SK-N-SH (cell line): ENCODE measurements around the gene MRPL1. TPM values are rescaled to one million over a fixed set of nuclear protein-coding genes. Genes with fewer than 3 reads are reported as not detected.

Experiments
- CTCF ChIA-PET: fragments of 300-600, 350-600 bp; formaldehyde crosslinking; extraction: SDS; loops from one replicate; lab custom pipeline; 2021; lab: Yijun Ruan, JAX
- POLR2A ChIA-PET: fragments of 350-600 bp; sonication (Branson Sonifier 250); formaldehyde crosslinking; extraction: SDS; loops from one replicate; lab custom pipeline; 2020; ENCODE audit warnings: antibody characterized with exemption, inconsistent platforms; lab: Yijun Ruan, JAX
- DNase-seq: peaks from one replicate; pipeline ENCODE4 v3.0.0; 2012
- H2AFZ ChIP-seq: fragments of 200-600 bp; sonication (generic); 2 replicates; pipeline ENCODE4 v1.8.1; 2016; ENCODE audit warnings: antibody characterized with exemption, mild to moderate bottlenecking, low read depth
- H3F3A ChIP-seq: fragments of 200-600 bp; sonication (generic); replicated peaks from 2 replicates; pipeline ENCODE3; 2016; ENCODE audit warnings: antibody characterized with exemption, mild to moderate bottlenecking; ENCODE audit not compliant: insufficient read depth
- H3K27ac ChIP-seq, 2 experiments: fragments of 200-500 bp in 1 of 2; fragments of 200-600 bp in 1 of 2; sonication (Bioruptor generic) in 1 of 2; sonication (generic), shearing (Covaris generic) in 1 of 2; 2 replicates each; pipeline versions ENCODE4 v1.5.1 to v1.6.1; 2014 to 2016; ENCODE audit warnings: low read depth in 2 of 2, inconsistent platforms in 1 of 2, low read length in 1 of 2, mild to moderate bottlenecking in 1 of 2, mixed read lengths in 1 of 2
- H3K27me3 ChIP-seq: fragments of 200-600 bp; sonication (generic), shearing (Covaris generic); 2 replicates; pipeline ENCODE4 v1.6.1; 2016; ENCODE audit warnings: mixed run types; ENCODE audit not compliant: insufficient read depth
- H3K36me3 ChIP-seq, 2 experiments: fragments of 200-500 bp in 1 of 2; fragments of 200-600 bp in 1 of 2; sonication (Bioruptor generic) in 1 of 2; sonication (generic) in 1 of 2; replicated peaks in 1 of 2; 2 replicates each; pipeline versions ENCODE3 to v1.5.1; 2014 to 2016; ENCODE audit warnings: low read length in 1 of 2, mild to moderate bottlenecking in 1 of 2; ENCODE audit not compliant: insufficient read depth in 2 of 2, control insufficient read depth in 1 of 2
- H3K4me1 ChIP-seq, 2 experiments: fragments of 200-500 bp in 1 of 2; fragments of 200-600 bp in 1 of 2; sonication (Bioruptor generic) in 1 of 2; sonication (generic), shearing (Covaris generic) in 1 of 2; 2 replicates each; pipeline versions ENCODE4 v1.5.1 to v1.6.1; 2014 to 2016; ENCODE audit warnings: low read depth in 1 of 2, low read length in 1 of 2, mixed run types in 1 of 2; ENCODE audit not compliant: insufficient read depth in 2 of 2, control insufficient read depth in 1 of 2
- H3K4me2 ChIP-seq: fragments of 200-600 bp; sonication (generic), shearing (Covaris generic); 2 replicates; pipeline ENCODE4 v1.6.1; 2017; ENCODE audit warnings: mixed run types
- H3K4me3 ChIP-seq, 2 experiments: fragments of 200-500 bp in 1 of 2; fragments of 200-600 bp in 1 of 2; sonication (Bioruptor generic) in 1 of 2; sonication (generic), shearing (Covaris generic) in 1 of 2; 2 replicates each; pipeline versions ENCODE4 v1.5.1 to v1.8.1; 2014 to 2016; ENCODE audit warnings: low read depth in 2 of 2, inconsistent platforms in 1 of 2, low read length in 1 of 2, mild to moderate bottlenecking in 1 of 2, mixed read lengths in 1 of 2, moderate library complexity in 1 of 2
- H3K79me2 ChIP-seq: fragments of 200-600 bp; sonication (generic); 2 replicates; pipeline ENCODE4 v1.8.1; 2017; ENCODE audit warnings: mild to moderate bottlenecking; ENCODE audit not compliant: insufficient read depth
- H3K9ac ChIP-seq: fragments of 200-600 bp; sonication (generic); 2 replicates; pipeline ENCODE4 v1.6.1; 2017; ENCODE audit warnings: mixed run types
- H3K9me2 ChIP-seq: fragments of 200-600 bp; sonication (generic); 2 replicates; pipeline ENCODE4 v1.6.1; 2017; ENCODE audit warnings: mixed run types
- H3K9me3 ChIP-seq: fragments of 200-600 bp; sonication (generic); 2 replicates; pipeline ENCODE4 v1.6.1; 2017; ENCODE audit warnings: mixed run types, mild to moderate bottlenecking, moderate library complexity
- H4K20me1 ChIP-seq: fragments of 200-600 bp; sonication (generic); 2 replicates; pipeline ENCODE4 v1.6.1; 2017; ENCODE audit warnings: mild to moderate bottlenecking, mixed run types; ENCODE audit not compliant: insufficient read depth
- CHD2 ChIP-seq: fragments of 150-350 bp; IDR thresholded peaks from 2 replicates; pipeline ENCODE4 v1.6.1; 2018; ENCODE audit warnings: low read length; ENCODE audit not compliant: partially characterized antibody
- CTCF ChIP-seq: fragments of 200-600 bp; sonication (generic); IDR thresholded peaks from 2 replicates; pipeline ENCODE4 v1.6.1; 2017; ENCODE audit warnings: antibody characterized with exemption, mild to moderate bottlenecking, moderate library complexity
- EP300 ChIP-seq, 2 experiments: IDR thresholded peaks; 2 replicates each; pipeline versions ENCODE4 v1.4.0 to v1.6.1; 2012; ENCODE audit warnings: borderline replicate concordance in 1 of 2, low read depth in 1 of 2, low read length in 1 of 2
- EZH2phosphoT487 ChIP-seq: fragments of 200-600 bp; sonication (generic); IDR thresholded peaks from 2 replicates; pipeline ENCODE4 v1.6.1; 2017; ENCODE audit warnings: low read depth, mixed run types, mild to moderate bottlenecking, antibody characterized with exemption, moderate library complexity, borderline replicate concordance
- FOXJ3 ChIP-seq: sonication (generic); formaldehyde crosslinking; IDR thresholded peaks from 2 replicates; pipeline ENCODE4 v1.5.1; 2020; ENCODE audit warnings: mild to moderate bottlenecking, missing genetic modification reagents
- FOXM1 ChIP-seq: IDR thresholded peaks from 2 replicates; pipeline ENCODE4 v1.4.0; 2012; ENCODE audit warnings: low read depth, mild to moderate bottlenecking
- MEF2A ChIP-seq: IDR thresholded peaks from 2 replicates; pipeline ENCODE4 v1.4.0; 2012; ENCODE audit warnings: low read depth, borderline replicate concordance
- NRF1 ChIP-seq: IDR thresholded peaks from 2 replicates; pipeline ENCODE4 v1.6.1; 2012; ENCODE audit warnings: low read depth, mild to moderate bottlenecking, low read length
- RAD21 ChIP-seq: IDR thresholded peaks from 2 replicates; pipeline ENCODE4 v1.6.1; 2012; ENCODE audit warnings: mild to moderate bottlenecking, low read length
- RXRA ChIP-seq: IDR thresholded peaks from 2 replicates; pipeline ENCODE4 v1.4.0; 2012; ENCODE audit warnings: low read depth, mild to moderate bottlenecking, borderline replicate concordance
- SIN3A ChIP-seq: IDR thresholded peaks from 2 replicates; pipeline ENCODE4 v1.6.1; 2012; ENCODE audit warnings: low read depth, mild to moderate bottlenecking, low read length, moderate library complexity, borderline replicate concordance
- TAF1 ChIP-seq: IDR thresholded peaks from 2 replicates; pipeline ENCODE4 v1.6.1; 2012; ENCODE audit warnings: low read depth, mild to moderate bottlenecking, low read length, moderate library complexity, borderline replicate concordance
- TCF12 ChIP-seq: IDR thresholded peaks from 2 replicates; pipeline ENCODE4 v1.4.0; 2012
- TEAD4 ChIP-seq: IDR thresholded peaks from 2 replicates; pipeline ENCODE4 v1.4.0; 2012; ENCODE audit warnings: mild to moderate bottlenecking, borderline replicate concordance; ENCODE audit not compliant: insufficient read depth
- polyA plus RNA-seq, 3 experiments: library from polyadenylated mRNA; depleted of rRNA; stranded (reverse); fragments of >200 nt; gene quantifications; 2 replicates each; pipeline ENCODE4 v1.2.3, GENCODE V29; 2012
- TF ChIP-seq, protein P1 (sequence below): IDR thresholded peaks from 2 replicates; pipeline ENCODE4 v1.6.1; 2012; ENCODE audit warnings: mild to moderate bottlenecking, low read depth, low read length, moderate library complexity
- TF ChIP-seq, protein P2 (sequence below): IDR thresholded peaks from 2 replicates; pipeline ENCODE4; 2012
- TF ChIP-seq, protein P3 (sequence below): IDR thresholded peaks from 2 replicates; pipeline ENCODE4 v1.4.0; 2012; ENCODE audit warnings: low read depth, borderline replicate concordance
- TF ChIP-seq, protein P4 (sequence below): fragments of 150-350 bp; IDR thresholded peaks from 2 replicates; pipeline ENCODE4 v1.6.1; 2017; ENCODE audit warnings: antibody characterized with exemption, low read length, low read depth, borderline replicate concordance
- TF ChIP-seq, protein P5 (sequence below): IDR thresholded peaks from 2 replicates; pipeline ENCODE4 v1.4.0; 2012; ENCODE audit warnings: low read depth

The MRPL1 gene
- polyA plus RNA-seq, 1 of the 3 experiments (the other 2 are of a cell fraction), result 11.0 TPM

- TF ChIP-seq EP300 (IDR thresholded peaks at IDR 0.05; ENCODE audit: borderline replicate concordance in 1 of 2, low read depth in 1 of 2, low read length in 1 of 2), result peak; percentile 6 to 56; a peak in 1 of 4 replicates
- TF ChIP-seq, all 33 proteins: peak for 18
Measured at GRCh38 chr4:77862478-77863216, at the start of gene MRPL1 (continued).

- no peak overlapping the region for H3K4me3 ChIP-seq
- TF ChIP-seq MEF2A, result no peak
- TF ChIP-seq, protein P1, sequence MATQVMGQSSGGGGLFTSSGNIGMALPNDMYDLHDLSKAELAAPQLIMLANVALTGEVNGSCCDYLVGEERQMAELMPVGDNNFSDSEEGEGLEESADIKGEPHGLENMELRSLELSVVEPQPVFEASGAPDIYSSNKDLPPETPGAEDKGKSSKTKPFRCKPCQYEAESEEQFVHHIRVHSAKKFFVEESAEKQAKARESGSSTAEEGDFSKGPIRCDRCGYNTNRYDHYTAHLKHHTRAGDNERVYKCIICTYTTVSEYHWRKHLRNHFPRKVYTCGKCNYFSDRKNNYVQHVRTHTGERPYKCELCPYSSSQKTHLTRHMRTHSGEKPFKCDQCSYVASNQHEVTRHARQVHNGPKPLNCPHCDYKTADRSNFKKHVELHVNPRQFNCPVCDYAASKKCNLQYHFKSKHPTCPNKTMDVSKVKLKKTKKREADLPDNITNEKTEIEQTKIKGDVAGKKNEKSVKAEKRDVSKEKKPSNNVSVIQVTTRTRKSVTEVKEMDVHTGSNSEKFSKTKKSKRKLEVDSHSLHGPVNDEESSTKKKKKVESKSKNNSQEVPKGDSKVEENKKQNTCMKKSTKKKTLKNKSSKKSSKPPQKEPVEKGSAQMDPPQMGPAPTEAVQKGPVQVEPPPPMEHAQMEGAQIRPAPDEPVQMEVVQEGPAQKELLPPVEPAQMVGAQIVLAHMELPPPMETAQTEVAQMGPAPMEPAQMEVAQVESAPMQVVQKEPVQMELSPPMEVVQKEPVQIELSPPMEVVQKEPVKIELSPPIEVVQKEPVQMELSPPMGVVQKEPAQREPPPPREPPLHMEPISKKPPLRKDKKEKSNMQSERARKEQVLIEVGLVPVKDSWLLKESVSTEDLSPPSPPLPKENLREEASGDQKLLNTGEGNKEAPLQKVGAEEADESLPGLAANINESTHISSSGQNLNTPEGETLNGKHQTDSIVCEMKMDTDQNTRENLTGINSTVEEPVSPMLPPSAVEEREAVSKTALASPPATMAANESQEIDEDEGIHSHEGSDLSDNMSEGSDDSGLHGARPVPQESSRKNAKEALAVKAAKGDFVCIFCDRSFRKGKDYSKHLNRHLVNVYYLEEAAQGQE, result no peak
- TF ChIP-seq RXRA, result no peak
- TF ChIP-seq FOXJ3, result no peak
- TF ChIP-seq CTCF, result no peak
- TF ChIP-seq, protein P2, sequence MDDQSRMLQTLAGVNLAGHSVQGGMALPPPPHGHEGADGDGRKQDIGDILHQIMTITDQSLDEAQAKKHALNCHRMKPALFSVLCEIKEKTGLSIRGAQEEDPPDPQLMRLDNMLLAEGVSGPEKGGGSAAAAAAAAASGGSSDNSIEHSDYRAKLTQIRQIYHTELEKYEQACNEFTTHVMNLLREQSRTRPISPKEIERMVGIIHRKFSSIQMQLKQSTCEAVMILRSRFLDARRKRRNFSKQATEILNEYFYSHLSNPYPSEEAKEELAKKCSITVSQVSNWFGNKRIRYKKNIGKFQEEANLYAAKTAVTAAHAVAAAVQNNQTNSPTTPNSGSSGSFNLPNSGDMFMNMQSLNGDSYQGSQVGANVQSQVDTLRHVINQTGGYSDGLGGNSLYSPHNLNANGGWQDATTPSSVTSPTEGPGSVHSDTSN, result no peak
- TF ChIP-seq NRF1, result no peak
- TF ChIP-seq, protein P3, sequence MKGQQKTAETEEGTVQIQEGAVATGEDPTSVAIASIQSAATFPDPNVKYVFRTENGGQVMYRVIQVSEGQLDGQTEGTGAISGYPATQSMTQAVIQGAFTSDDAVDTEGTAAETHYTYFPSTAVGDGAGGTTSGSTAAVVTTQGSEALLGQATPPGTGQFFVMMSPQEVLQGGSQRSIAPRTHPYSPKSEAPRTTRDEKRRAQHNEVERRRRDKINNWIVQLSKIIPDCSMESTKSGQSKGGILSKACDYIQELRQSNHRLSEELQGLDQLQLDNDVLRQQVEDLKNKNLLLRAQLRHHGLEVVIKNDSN, result no peak
- TF ChIP-seq TAF1, result no peak
- no peak for TF ChIP-seq FOXM1
- no peak for TF ChIP-seq TEAD4
- no peak for TF ChIP-seq EZH2phosphoT487
- no peak for TF ChIP-seq EP300 (IDR thresholded peaks at IDR 0.05; ENCODE audit: borderline replicate concordance in 1 of 2, low read depth in 1 of 2, low read length in 1 of 2)
- TF ChIP-seq, protein P4, sequence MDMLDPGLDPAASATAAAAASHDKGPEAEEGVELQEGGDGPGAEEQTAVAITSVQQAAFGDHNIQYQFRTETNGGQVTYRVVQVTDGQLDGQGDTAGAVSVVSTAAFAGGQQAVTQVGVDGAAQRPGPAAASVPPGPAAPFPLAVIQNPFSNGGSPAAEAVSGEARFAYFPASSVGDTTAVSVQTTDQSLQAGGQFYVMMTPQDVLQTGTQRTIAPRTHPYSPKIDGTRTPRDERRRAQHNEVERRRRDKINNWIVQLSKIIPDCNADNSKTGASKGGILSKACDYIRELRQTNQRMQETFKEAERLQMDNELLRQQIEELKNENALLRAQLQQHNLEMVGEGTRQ, result no peak
- TF ChIP-seq TCF12, result no peak
- TF ChIP-seq, protein P5, sequence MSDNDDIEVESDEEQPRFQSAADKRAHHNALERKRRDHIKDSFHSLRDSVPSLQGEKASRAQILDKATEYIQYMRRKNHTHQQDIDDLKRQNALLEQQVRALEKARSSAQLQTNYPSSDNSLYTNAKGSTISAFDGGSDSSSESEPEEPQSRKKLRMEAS, result no peak
- no peak for TF ChIP-seq RAD21
- no peak for TF ChIP-seq CHD2
- TF ChIP-seq SIN3A, result no peak
- TF ChIP-seq, all 33 proteins: peak for 0
- no peaks in the 10 kb centered on the region; the same call in 1 of the 2 replicates for H3K9me3 ChIP-seq
- ChIA-PET POLR2A (no interaction called here), CTCF (no interaction called here)
- no peaks in the 10 kb centered on the region for H3K9me2 ChIP-seq
- DNase-seq, result no peak
- no peak overlapping the region for H2AFZ ChIP-seq
- no peak overlapping the region for H3K27ac ChIP-seq
- H3K79me2 ChIP-seq, result peaks cover 72% of the 10 kb centered on the region
- H3F3A ChIP-seq, result peaks cover 17% of the 10 kb centered on the region
- H3K9ac ChIP-seq, result no peak overlapping the region
- H3K4me1 ChIP-seq, result peaks cover 0 to 5% of the 10 kb centered on the region in 2 experiments; a peak in 2 of 4 replicates
- H4K20me1 ChIP-seq, result peaks cover 7% of the 10 kb centered on the region; the same call in 1 of the 2 replicates
- no peaks in the 10 kb centered on the region for H3K27me3 ChIP-seq
- no peaks in the 10 kb centered on the region for H3K36me3 ChIP-seq
- H3K4me2 ChIP-seq, result no peak overlapping the region
Measured at GRCh38 chr4:77815636-77816035, 47.0 kb upstream of the MRPL1 start.
